Vagina (tissue), 2 donors: ENCODE results near the gene ABCB4.

Experiments
- CTCF ChIP-seq, 3 experiments: fragments of 450-650 bp in 2 of 3; fragments of 200-600 bp in 1 of 3; sonication (generic) in 1 of 3; IDR thresholded peaks; one replicate each; pipeline ENCODE4 v1.5.1; 2017 to 2019; ENCODE audit warnings: antibody characterized with exemption in 3 of 3, mild to moderate bottlenecking in 2 of 3, moderate library complexity in 2 of 3
- POLR2A ChIP-seq, 2 donors: fragments of 450-650 bp; IDR thresholded peaks; one replicate each; pipeline ENCODE4 v1.6.1; 2017; ENCODE audit warnings: antibody characterized with exemption in 2 of 2, mild to moderate bottlenecking in 2 of 2, moderate library complexity in 2 of 2
- POLR2AphosphoS5 ChIP-seq, 2 donors: sonication (generic); formaldehyde crosslinking; IDR thresholded peaks; one replicate each; pipeline ENCODE4 v1.9.0; 2017; ENCODE audit warnings: antibody characterized with exemption in 2 of 2, mild to moderate bottlenecking in 2 of 2, low read depth in 1 of 2; ENCODE audit not compliant: insufficient read depth in 1 of 2

GRCh38 chr7:87354749-87355148 is 120.7 kb downstream of the ABCB4 start:
- no peak for TF ChIP-seq CTCF (IDR thresholded peaks at IDR 0.05)
- TF ChIP-seq POLR2A (IDR thresholded peaks at IDR 0.05) = no peak
- no peak for TF ChIP-seq POLR2AphosphoS5 (IDR thresholded peaks at IDR 0.05; ENCODE audit: insufficient read depth in 1 of 2, low read depth in 1 of 2)
